K562 (cell line): Measurements from ENCODE around the gene AKT1S1. TPM values are rescaled to one million over a fixed set of nuclear protein-coding genes. Genes with fewer than 3 reads are reported as not detected.

ENCODE experiments used
- BRCA1 ChIP-seq, 2 experiments: fragments of 450-650 bp in 1 of 2; sonication (generic) in 1 of 2; formaldehyde crosslinking in 1 of 2; IDR thresholded peaks; 2 replicates each; pipeline versions ENCODE4 v1.5.0 to v1.6.1; 2017 to 2020; ENCODE audit warnings: mild to moderate bottlenecking in 1 of 2, missing genetic modification reagents in 1 of 2
- DACH1 ChIP-seq: fragments of 450-650 bp; IDR thresholded peaks from 2 replicates; pipeline ENCODE4 v1.6.1; 2018; ENCODE audit not compliant: partially characterized antibody
- E2F1 ChIP-seq: sonication (generic); formaldehyde crosslinking; IDR thresholded peaks from 2 replicates; pipeline ENCODE4 v1.8.1; 2023; ENCODE audit warnings: mild to moderate bottlenecking, missing genetic modification reagents, moderate library complexity
- EWSR1 ChIP-seq: fragments of 450-650 bp; IDR thresholded peaks from 2 replicates; pipeline ENCODE4 v1.6.1; 2018; ENCODE audit warnings: borderline replicate concordance, mild to moderate bottlenecking, low read depth, moderate library complexity; ENCODE audit not compliant: partially characterized antibody
- JUND ChIP-seq, 2 experiments: IDR thresholded peaks; 2 replicates in 1 of 2; 3 replicates in 1 of 2; pipeline ENCODE4 v1.6.1; 2011; ENCODE audit warnings: borderline replicate concordance in 2 of 2, low read depth in 2 of 2, low read length in 2 of 2, improper control_type of control experiment in 1 of 2, missing biosample characterization in 1 of 2, missing genetic modification characterization in 1 of 2, missing genetic modification reagents in 1 of 2
- MITF ChIP-seq: IDR thresholded peaks from 2 replicates; pipeline ENCODE4 v1.6.1; 2014; ENCODE audit warnings: antibody characterized with exemption
- NFE2L1 ChIP-seq: fragments of 450-650 bp; IDR thresholded peaks from 2 replicates; pipeline ENCODE4 v1.6.1; 2016; ENCODE audit warnings: missing genetic modification characterization, low read depth, mild to moderate bottlenecking, missing compliant biosample characterization, moderate library complexity, borderline replicate concordance
- NFIX ChIP-seq: fragments of 250-450 bp; sonication (Bioruptor Pico); IDR thresholded peaks from 2 replicates; pipeline ENCODE4 v1.4.0; 2020; ENCODE audit warnings: low read depth, mild to moderate bottlenecking, moderate library complexity
- POLR2H ChIP-seq: IDR thresholded peaks from 2 replicates; pipeline ENCODE4 v1.6.1; 2016; ENCODE audit warnings: missing genetic modification characterization, low read depth, mild to moderate bottlenecking, control low read depth, missing compliant biosample characterization, moderate library complexity
- RHOXF2B ChIP-seq: fragments of 250-450 bp; sonication (Bioruptor Pico); conservative IDR thresholded peaks from 2 replicates; pipeline ENCODE4 v1.5.1; 2021
- SNAPC5 ChIP-seq: fragments of 250-450 bp; sonication (Bioruptor Pico); IDR thresholded peaks from 2 replicates; pipeline ENCODE4 v1.8.0; 2021; ENCODE audit warnings: moderate library complexity, mild to moderate bottlenecking, inconsistent platforms
- SOX6 ChIP-seq: fragments of 450-650 bp; IDR thresholded peaks from 2 replicates; pipeline ENCODE4 v1.6.1; 2014; ENCODE audit warnings: mild to moderate bottlenecking
- TAF7 ChIP-seq: fragments of 450-650 bp; IDR thresholded peaks from 2 replicates; pipeline ENCODE4 v1.6.1; 2016; ENCODE audit warnings: missing genetic modification characterization, missing compliant biosample characterization
- ZBTB43 ChIP-seq: sonication (generic); formaldehyde crosslinking; IDR thresholded peaks from 2 replicates; pipeline ENCODE4 v1.8.0; 2023; ENCODE audit warnings: mild to moderate bottlenecking, missing genetic modification reagents
- ZC3H8 ChIP-seq: fragments of 450-650 bp; IDR thresholded peaks from 2 replicates; pipeline ENCODE4 v1.6.1; 2017
- ZFX ChIP-seq: sonication (generic); formaldehyde crosslinking; IDR thresholded peaks from 2 replicates; pipeline ENCODE4 v1.8.0; 2022; ENCODE audit warnings: mild to moderate bottlenecking, missing genetic modification reagents, moderate library complexity
- ZNF280B ChIP-seq: fragments of 250-450 bp; sonication (Bioruptor Pico); IDR thresholded peaks from 2 replicates; pipeline ENCODE4 v1.5.1; 2021; ENCODE audit warnings: mild to moderate bottlenecking
- ZNF584 ChIP-seq: fragments of 200-800 bp; sonication (Bioruptor generic); IDR thresholded peaks from 2 replicates; pipeline ENCODE4 v1.6.1; 2016; ENCODE audit warnings: low read depth, mild to moderate bottlenecking, missing genetic modification characterization, missing compliant biosample characterization
- ZNF655 ChIP-seq: fragments of 250-450 bp; sonication (Bioruptor Pico); IDR thresholded peaks from 2 replicates; pipeline ENCODE4 v1.5.0; 2021
- polyA plus RNA-seq, 8 experiments: library from polyadenylated mRNA; depleted of rRNA in 4 of 8; stranded (reverse) in 5 of 8; unstranded in 3 of 8; fragments of >200 nt; fragmentation: Nextera tagmentation in 2 of 8; fragmentation: Illumina TruSeq in 1 of 8; extraction: Ambion mirVana in 2 of 8; extraction: Trizol in 1 of 8; gene quantifications; 2 replicates each; pipeline versions ENCODE4 v1.2.1 to v1.2.3, GENCODE V29; 2011 to 2014; ENCODE audit warnings: inconsistent platforms in 1 of 8, missing spikeins in 1 of 8
- total RNA-seq, 7 experiments: library from RNA; depleted of rRNA in 6 of 7; stranded (reverse); fragments of >200 nt in 6 of 7; fragmentation: Illumina TruSeq in 2 of 7; extraction: Trizol in 2 of 7; gene quantifications; 2 replicates each; pipeline versions ENCODE4 v1.2.1 to v1.2.3, GENCODE V29; 2011 to 2021; ENCODE audit warnings: low replicate concordance in 1 of 7

The AKT1S1 gene
- total and polyA plus RNA-seq, 9 of the 15 experiments (the other 6 are each of a cell fraction or from before 2014, with no cell fraction given) = 1.2 to 50.3 (median 17.1) TPM

GRCh38 chr19:49847731-49848696 lies 29.1 kb downstream of the AKT1S1 start (continued):
- no peak for TF ChIP-seq ZBTB43 (CRISPR knock-in tag)
- TF ChIP-seq ZNF280B (CRISPR knock-in tag) = no peak
- no peak for TF ChIP-seq SNAPC5 (CRISPR knock-in tag)
- no peak for TF ChIP-seq POLR2H (tag)
- no peak for TF ChIP-seq MITF
- TF ChIP-seq SOX6 = no peak
- no peak for TF ChIP-seq DACH1
- TF ChIP-seq EWSR1 = no peak
- TF ChIP-seq BRCA1 (IDR thresholded peaks at IDR 0.05) = no peak
- TF ChIP-seq BRCA1 (CRISPR knock-in tag; IDR thresholded peaks at IDR 0.05) = no peak
- no peak for TF ChIP-seq NFIX
- TF ChIP-seq E2F1 (CRISPR knock-in tag) = no peak
- no peak; the same call in 1 of the 2 replicates for TF ChIP-seq ZFX (CRISPR knock-in tag)
- TF ChIP-seq ZNF584 = no peak
- no peak for TF ChIP-seq ZNF655 (CRISPR knock-in tag)
- no peak for TF ChIP-seq ZC3H8
- no peak for TF ChIP-seq TAF7 (tag)
- TF ChIP-seq NFE2L1 (tag) = no peak
- no peak for TF ChIP-seq RHOXF2B (CRISPR knock-in tag)
- TF ChIP-seq JUND (IDR thresholded peaks at IDR 0.05; ENCODE audit: borderline replicate concordance, low read depth, low read length) = peak; percentile 94
- TF ChIP-seq JUND (tag; IDR thresholded peaks at IDR 0.05; ENCODE audit: borderline replicate concordance, low read depth, low read length) = peak; percentile 93; the same call in 2 of the 3 replicates
